Spinal cord (tissue), 10 donors: ENCODE data around the gene FES. TPM values are rescaled to one million over a fixed set of nuclear protein-coding genes. Genes with fewer than 3 reads are reported as not detected.

Source experiments
- DNase-seq, 6 donors: peaks; one replicate each; pipeline versions ENCODE4 v3.0.0 to v3.0.0-alpha.2; 2013 to 2015; ENCODE audit warnings: low spot score in 6 of 6, low read depth in 4 of 6
- H3K27ac ChIP-seq: one replicate; pipeline ENCODE4 v1.5.1; 2013; ENCODE audit warnings: low read depth, low read length, control low read depth
- H3K27me3 ChIP-seq: one replicate; pipeline ENCODE4 v1.6.1; 2013; ENCODE audit warnings: low read length; ENCODE audit not compliant: control insufficient read depth, insufficient read depth
- H3K36me3 ChIP-seq: one replicate; pipeline ENCODE4 v1.6.1; 2013; ENCODE audit warnings: low read length; ENCODE audit not compliant: control insufficient read depth, insufficient read depth
- H3K4me1 ChIP-seq: one replicate; pipeline ENCODE4 v1.6.1; 2013; ENCODE audit warnings: low read length; ENCODE audit not compliant: control insufficient read depth, insufficient read depth
- H3K4me3 ChIP-seq: one replicate; pipeline ENCODE4 v1.5.1; 2013; ENCODE audit warnings: low read depth, low read length, control low read depth
- H3K9me3 ChIP-seq: one replicate; pipeline ENCODE4 v1.6.1; 2013; ENCODE audit warnings: low read length; ENCODE audit not compliant: control insufficient read depth, insufficient read depth
- WGBS: methylation state at CpG from one replicate; pipeline ENCODE4 v1.1.5; 2013; ENCODE audit warnings: missing lambda C conversion rate; ENCODE audit not compliant: insufficient coverage; 5-methylcytosine and 5-hydroxymethylcytosine counted together
- polyA plus RNA-seq, 2 donors: library from polyadenylated mRNA; unstranded; fragments of 120-200 nt; gene quantifications; one replicate each; pipeline ENCODE4 v1.2.1, GENCODE V29; 2013; ENCODE audit not compliant: insufficient read length in 2 of 2
- total RNA-seq, 2 donors: library from RNA; depleted of rRNA in 1 of 2; stranded (reverse); fragments of 120-200 nt in 1 of 2; fragments of >200 nt in 1 of 2; gene quantifications; one replicate each; pipeline versions ENCODE4 v1.2.3 to v1.2.4, GENCODE V29; 2013 to 2014
- donor health status: healthy.

The FES gene
- total and polyA plus RNA-seq, 4 donors = 8.7 to 19.5 (median 12.7) TPM

GRCh38 chr15:90860450-90860849, 23.9 kb upstream of the FES start:
- H3K36me3 ChIP-seq = no peaks in the 10 kb centered on the region
- 93% methylated on average over 5 of the region's 7 CpGs for WGBS
- no peak for DNase-seq
- no peaks in the 10 kb centered on the region for H3K27me3 ChIP-seq
- H3K27ac ChIP-seq = no peak overlapping the region
- no peak overlapping the region for H3K4me3 ChIP-seq
- no peaks in the 10 kb centered on the region for H3K4me1 ChIP-seq
- no peaks in the 10 kb centered on the region for H3K9me3 ChIP-seq

GRCh38 chr15:90860942-90861675, 23.2 kb upstream of the FES start:
- 61% methylated on average over 5 of the region's 14 CpGs for WGBS
- H3K4me1 ChIP-seq = no peaks in the 10 kb centered on the region
- no peaks in the 10 kb centered on the region for H3K27me3 ChIP-seq
- peak in 2 of 6 donors; percentile 33 to 71 for DNase-seq
- H3K36me3 ChIP-seq = no peaks in the 10 kb centered on the region
- no peak overlapping the region for H3K27ac ChIP-seq
- H3K9me3 ChIP-seq = no peaks in the 10 kb centered on the region
- H3K4me3 ChIP-seq = no peak overlapping the region

GRCh38 chr15:90862487-90862886, 21.8 kb upstream of the FES start:
- DNase-seq = no peak
- Histone ChIP-seq H3K36me3 (no peaks in the 10 kb centered on the region), H3K4me3 (no peak overlapping the region), H3K4me1 (no peaks in the 10 kb centered on the region), H3K27ac (no peak overlapping the region), H3K9me3 (no peaks in the 10 kb centered on the region), H3K27me3 (no peaks in the 10 kb centered on the region)
- WGBS = 88% methylated on average over 5 of the region's 6 CpGs

GRCh38 chr15:90862964-90863778, 21.1 kb upstream of the FES start:
- WGBS = 78% methylated on average over 5 of the region's 5 CpGs
- Histone ChIP-seq H3K36me3 (no peaks in the 10 kb centered on the region), H3K27ac (no peak overlapping the region), H3K9me3 (no peaks in the 10 kb centered on the region), H3K4me1 (no peaks in the 10 kb centered on the region), H3K4me3 (no peak overlapping the region), H3K27me3 (no peaks in the 10 kb centered on the region)
- no peak for DNase-seq

- 78% methylated on average over 3 of the region's 4 CpGs for WGBS
- DNase-seq = no peak
Measured at GRCh38 chr15:90863987-90864386, 20.3 kb upstream of the FES start.

GRCh38 chr15:90864507-90864906, 19.8 kb upstream of the FES start:
- 96% methylated on average over 8 of the region's 10 CpGs for WGBS

More at GRCh38 chr15:90863987-90864386, 20.3 kb upstream of the FES start:
- no peaks in the 10 kb centered on the region for H3K9me3 ChIP-seq
- H3K27ac ChIP-seq = no peak overlapping the region
- peaks cover 2% of the 10 kb centered on the region for H3K4me1 ChIP-seq
- no peaks in the 10 kb centered on the region for H3K36me3 ChIP-seq
- no peak overlapping the region for H3K4me3 ChIP-seq
- no peaks in the 10 kb centered on the region for H3K27me3 ChIP-seq

GRCh38 chr15:90865702-90866101, 18.6 kb upstream of the FES start:
- Histone ChIP-seq H3K36me3 (no peaks in the 10 kb centered on the region), H3K9me3 (no peaks in the 10 kb centered on the region), H3K4me3 (no peak overlapping the region), H3K27ac (no peak overlapping the region), H3K4me1 (peaks cover 16% of the 10 kb centered on the region), H3K27me3 (no peaks in the 10 kb centered on the region)
- DNase-seq = no peak
- WGBS = 94% methylated on average over 3 of the region's 4 CpGs

More at GRCh38 chr15:90864507-90864906, 19.8 kb upstream of the FES start:
- H3K4me3 ChIP-seq = no peak overlapping the region
- no peaks in the 10 kb centered on the region for H3K9me3 ChIP-seq
- H3K4me1 ChIP-seq = peaks cover 7% of the 10 kb centered on the region
- no peaks in the 10 kb centered on the region for H3K27me3 ChIP-seq
- no peaks in the 10 kb centered on the region for H3K36me3 ChIP-seq
- no peak for DNase-seq
- no peak overlapping the region for H3K27ac ChIP-seq

GRCh38 chr15:90866161-90866715, 18.1 kb upstream of the FES start:
- Histone ChIP-seq H3K4me1 (peaks cover 19% of the 10 kb centered on the region), H3K27ac (no peak overlapping the region), H3K4me3 (no peak overlapping the region), H3K9me3 (no peaks in the 10 kb centered on the region), H3K36me3 (no peaks in the 10 kb centered on the region), H3K27me3 (no peaks in the 10 kb centered on the region)
- DNase-seq = peak in 1 of 6 donors; percentile 25
- 65% methylated on average over 14 of the region's 16 CpGs for WGBS

- Histone ChIP-seq H3K27me3 (no peaks in the 10 kb centered on the region), H3K27ac (no peak overlapping the region), H3K4me3 (no peak overlapping the region), H3K9me3 (no peaks in the 10 kb centered on the region), H3K4me1 (peaks cover 19% of the 10 kb centered on the region), H3K36me3 (no peaks in the 10 kb centered on the region)
- WGBS = 100% methylated on average over 1 of the region's 3 CpGs
- no peak for DNase-seq
Measured at GRCh38 chr15:90866800-90867199, 17.5 kb upstream of the FES start.
